Smooth muscle cell of bladder (primary cell): ENCODE data around the gene DICER1. TPM values are rescaled to one million over a fixed set of nuclear protein-coding genes. Genes with fewer than 3 reads are reported as not detected.

Experiments
- total RNA-seq: library from RNA; depleted of rRNA; stranded (reverse); fragments of >200 nt; gene quantifications from 2 replicates; pipeline ENCODE4 v1.2.3, GENCODE V29; 2014

Gene DICER1, protein sequence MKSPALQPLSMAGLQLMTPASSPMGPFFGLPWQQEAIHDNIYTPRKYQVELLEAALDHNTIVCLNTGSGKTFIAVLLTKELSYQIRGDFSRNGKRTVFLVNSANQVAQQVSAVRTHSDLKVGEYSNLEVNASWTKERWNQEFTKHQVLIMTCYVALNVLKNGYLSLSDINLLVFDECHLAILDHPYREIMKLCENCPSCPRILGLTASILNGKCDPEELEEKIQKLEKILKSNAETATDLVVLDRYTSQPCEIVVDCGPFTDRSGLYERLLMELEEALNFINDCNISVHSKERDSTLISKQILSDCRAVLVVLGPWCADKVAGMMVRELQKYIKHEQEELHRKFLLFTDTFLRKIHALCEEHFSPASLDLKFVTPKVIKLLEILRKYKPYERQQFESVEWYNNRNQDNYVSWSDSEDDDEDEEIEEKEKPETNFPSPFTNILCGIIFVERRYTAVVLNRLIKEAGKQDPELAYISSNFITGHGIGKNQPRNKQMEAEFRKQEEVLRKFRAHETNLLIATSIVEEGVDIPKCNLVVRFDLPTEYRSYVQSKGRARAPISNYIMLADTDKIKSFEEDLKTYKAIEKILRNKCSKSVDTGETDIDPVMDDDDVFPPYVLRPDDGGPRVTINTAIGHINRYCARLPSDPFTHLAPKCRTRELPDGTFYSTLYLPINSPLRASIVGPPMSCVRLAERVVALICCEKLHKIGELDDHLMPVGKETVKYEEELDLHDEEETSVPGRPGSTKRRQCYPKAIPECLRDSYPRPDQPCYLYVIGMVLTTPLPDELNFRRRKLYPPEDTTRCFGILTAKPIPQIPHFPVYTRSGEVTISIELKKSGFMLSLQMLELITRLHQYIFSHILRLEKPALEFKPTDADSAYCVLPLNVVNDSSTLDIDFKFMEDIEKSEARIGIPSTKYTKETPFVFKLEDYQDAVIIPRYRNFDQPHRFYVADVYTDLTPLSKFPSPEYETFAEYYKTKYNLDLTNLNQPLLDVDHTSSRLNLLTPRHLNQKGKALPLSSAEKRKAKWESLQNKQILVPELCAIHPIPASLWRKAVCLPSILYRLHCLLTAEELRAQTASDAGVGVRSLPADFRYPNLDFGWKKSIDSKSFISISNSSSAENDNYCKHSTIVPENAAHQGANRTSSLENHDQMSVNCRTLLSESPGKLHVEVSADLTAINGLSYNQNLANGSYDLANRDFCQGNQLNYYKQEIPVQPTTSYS (N-terminal part only)
- 25.1 and 32.1 TPM in 2 replicates for total RNA-seq

DNA sequence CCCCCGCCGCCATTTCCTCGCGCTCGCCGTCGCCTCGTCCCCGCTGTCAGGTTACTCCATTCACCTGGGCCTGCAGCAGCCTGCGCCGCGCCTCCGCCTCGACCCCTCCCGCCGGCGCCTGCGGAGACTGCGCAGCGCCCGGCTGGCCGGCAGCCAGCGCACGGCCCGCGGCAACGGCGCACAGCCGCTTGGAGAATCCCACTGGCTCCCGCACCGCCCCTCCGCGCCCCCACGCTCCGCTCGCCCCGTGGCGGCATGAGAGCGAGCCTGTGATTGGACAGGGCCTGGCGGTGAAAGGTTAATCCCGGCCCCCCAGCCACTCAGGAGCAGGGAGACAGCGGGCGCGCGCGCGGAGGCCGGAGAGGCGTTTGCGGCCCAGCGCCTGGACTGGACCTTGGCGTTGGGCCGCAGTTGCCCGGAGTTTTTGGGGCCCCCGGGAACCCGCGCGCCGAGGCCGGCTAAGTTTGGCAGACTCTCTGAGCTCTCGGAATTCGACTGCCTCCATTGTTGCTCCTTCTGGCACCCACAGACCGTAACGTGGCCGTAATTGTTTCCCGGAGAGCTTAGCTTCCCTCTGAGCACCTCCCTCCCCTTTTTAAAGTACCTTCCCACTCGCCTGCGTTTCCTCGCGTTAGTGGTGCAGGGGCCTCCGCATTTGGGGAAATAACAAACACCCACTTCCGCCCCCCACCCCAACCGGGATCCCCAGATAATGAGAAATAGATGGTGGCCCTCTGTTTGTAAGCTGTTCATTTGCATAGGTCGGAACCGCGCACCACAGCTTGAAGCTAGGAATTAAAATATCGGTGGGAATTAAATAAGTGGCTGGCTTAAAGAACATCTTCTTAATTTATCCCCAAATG, at the start of gene DICER1:
DICER1 (minus strand) TSS at position 203 of the 863 bp plus-strand sequence. CDS start 24,071 bp downstream, outside the sequence.

Other genes starting within 250 kb of the DICER1 start
- 1.9 and 2.1 TPM in 2 replicates for gene CLMN, start 162.4 kb upstream of the DICER1 start, total RNA-seq